HepG2 (cell line): ENCODE data around the gene KCNIP3. TPM values are rescaled to one million over a fixed set of nuclear protein-coding genes. Genes with fewer than 3 reads are reported as not detected.

Source experiments
- ATAC-seq: fragments of 200-7000 bp; cut with Tn5 transposase; 3 replicates; pipeline ENCODE4 v1.9.1; 2020; ENCODE audit warnings: mild to moderate bottlenecking, moderate library complexity
- BruUV-seq: library from RNA; stranded (reverse); fragments of 400-500 nt; replicated peaks from 2 replicates; lab custom pipeline; 2021; lab: Mats Ljungman, UMichigan
- CTCF ChIA-PET: fragments of 300-600 bp; formaldehyde crosslinking; extraction: SDS; loops from one replicate; lab custom pipeline; 2021; ENCODE audit warnings: low total read pairs, inconsistent platforms, low intra/inter-chr PET ratio; lab: Yijun Ruan, JAX
- POLR2A ChIA-PET: fragments of 350-600 bp; sonication (Branson Sonifier 250); formaldehyde crosslinking; loops from one replicate; lab custom pipeline; 2020; ENCODE audit warnings: antibody characterized with exemption, inconsistent platforms; lab: Yijun Ruan, JAX
- DNase-seq: peaks from one replicate; pipeline ENCODE4 v3.0.0-alpha.2; 2015; ENCODE audit warnings: low spot score
- FAIRE-seq: peaks from 3 replicates; lab custom pipeline; 2011; peaks lifted over from hg19 to GRCh38; lab: Jason Lieb, UNC
- H2AFZ ChIP-seq: one replicate; pipeline ENCODE4 v1.6.1; 2011; ENCODE audit warnings: low read length, inconsistent platforms
- H3K27ac ChIP-seq: fragments of 300-600 bp; 3 replicates; pipeline ENCODE4 v1.8.0; 2011; ENCODE audit warnings: mixed run types, mild to moderate bottlenecking, mixed read lengths, low read length, inconsistent platforms; ENCODE audit not compliant: insufficient read depth; ENCODE audit errors: extremely low read length
- H3K27me3 ChIP-seq, 2 experiments: fragments of 200-600 bp in 1 of 2; 2 replicates in 1 of 2; 3 replicates in 1 of 2; pipeline versions ENCODE4 v1.6.0 to v1.8.0; 2011; ENCODE audit warnings: low read length in 2 of 2, mild to moderate bottlenecking in 2 of 2, moderate library complexity in 2 of 2, inconsistent platforms in 1 of 2; ENCODE audit not compliant: insufficient read depth in 2 of 2, control insufficient read depth in 1 of 2
- H3K36me3 ChIP-seq, 2 experiments: fragments of 200-600 bp in 1 of 2; replicated peaks in 1 of 2; 2 replicates in 1 of 2; 3 replicates in 1 of 2; pipeline versions ENCODE4 v1.5.1 to v1.8.0; 2011; ENCODE audit warnings: low read length in 2 of 2, inconsistent platforms in 1 of 2; ENCODE audit not compliant: insufficient read depth in 2 of 2, control insufficient read depth in 1 of 2
- H3K4me1 ChIP-seq: 2 replicates; pipeline ENCODE4 v1.5.1; 2012; ENCODE audit warnings: low read length, inconsistent platforms; ENCODE audit not compliant: insufficient read depth
- H3K4me2 ChIP-seq: 2 replicates; pipeline ENCODE4 v1.6.0; 2011; ENCODE audit warnings: low read depth, low read length, inconsistent platforms
- H3K4me3 ChIP-seq, 3 experiments: fragments of 200-600 bp in 1 of 3; sonication (generic), shearing (Covaris generic) in 1 of 3; replicated peaks in 1 of 3; 2 replicates each; pipeline ENCODE4 v1.5.1; 2011 to 2016; ENCODE audit warnings: low read length in 3 of 3, inconsistent platforms in 2 of 3, low read depth in 2 of 3, mild to moderate bottlenecking in 2 of 3, control low read depth in 1 of 3, mixed read lengths in 1 of 3; ENCODE audit not compliant: insufficient read depth in 1 of 3
- H3K79me2 ChIP-seq: one replicate; pipeline ENCODE4 v1.6.1; 2011; ENCODE audit warnings: low read length, inconsistent platforms; ENCODE audit not compliant: insufficient read depth
- H3K9ac ChIP-seq: 2 replicates; pipeline ENCODE4 v1.6.0; 2011; ENCODE audit warnings: mild to moderate bottlenecking, low read depth, low read length, inconsistent platforms; ENCODE audit not compliant: insufficient read depth
- H3K9me3 ChIP-seq: 2 replicates; pipeline ENCODE4 v1.5.1; 2012; ENCODE audit warnings: mild to moderate bottlenecking, low read length
- H4K20me1 ChIP-seq: 2 replicates; pipeline ENCODE4 v1.6.0; 2011; ENCODE audit warnings: inconsistent platforms, mild to moderate bottlenecking, low read length, moderate library complexity; ENCODE audit not compliant: insufficient read depth
- ATRX ChIP-seq: sonication (generic); formaldehyde crosslinking; IDR thresholded peaks from 2 replicates; pipeline ENCODE4 v1.4.0; 2020; ENCODE audit warnings: missing genetic modification reagents, borderline replicate concordance
- MXD1 ChIP-seq: sonication (generic); formaldehyde crosslinking; IDR thresholded peaks from 2 replicates; pipeline ENCODE4 v1.4.0; 2020; ENCODE audit warnings: mild to moderate bottlenecking, missing genetic modification reagents
- PAWR ChIP-seq: sonication (generic); formaldehyde crosslinking; IDR thresholded peaks from 2 replicates; pipeline ENCODE4 v1.4.0; 2020; ENCODE audit warnings: missing genetic modification reagents, mild to moderate bottlenecking, borderline replicate concordance
- PHF21A ChIP-seq: sonication (generic); formaldehyde crosslinking; IDR thresholded peaks from 2 replicates; pipeline ENCODE4 v1.5.0; 2020; ENCODE audit warnings: mild to moderate bottlenecking, missing genetic modification reagents
- POLR2AphosphoS5 ChIP-seq: IDR thresholded peaks from 2 replicates; pipeline ENCODE4 v1.6.1; 2012; ENCODE audit warnings: low read depth, low read length
- SNAPC4 ChIP-seq: sonication (generic); formaldehyde crosslinking; IDR thresholded peaks from 2 replicates; pipeline ENCODE4 v1.4.0; 2020; ENCODE audit warnings: mild to moderate bottlenecking, missing genetic modification reagents
- WGBS: methylation state at CpG from one replicate; pipeline ENCODE4 v1.1.6; 2017; ENCODE audit warnings: low lambda C conversion rate; 5-methylcytosine and 5-hydroxymethylcytosine counted together
- in situ Hi-C: cut with HindIII; loops from 2 replicates; pipeline ENCODE4 v1.10.0; 2017; ENCODE audit warnings: low pct_unique_long_range_greater_than_20kb; ENCODE audit not compliant: extremely low pct_ligation_motif_present
- intact Hi-C: fragments of 100-400 bp; cut with micrococcal nuclease; formaldehyde crosslinking; loops from one replicate; pipeline ENCODE4 v1.10.0; 2022; ENCODE audit not compliant: unreplicated experiment
- polyA plus RNA-seq, 8 experiments: library from polyadenylated mRNA; depleted of rRNA in 3 of 8; stranded (reverse) in 7 of 8; unstranded in 1 of 8; fragments of >200 nt; fragmentation: Illumina TruSeq in 4 of 8; extraction: Trizol in 4 of 8; gene quantifications; 2 replicates each; pipeline versions ENCODE4 v1.2.1 to v1.2.3, GENCODE V29; 2011 to 2016; ENCODE audit warnings: low read depth in 4 of 8, missing spikeins in 1 of 8, mixed read lengths in 1 of 8; ENCODE audit not compliant: insufficient read depth in 1 of 8
- total RNA-seq, 5 experiments: library from RNA; depleted of rRNA; stranded (reverse); fragments of >200 nt; fragmentation: Illumina TruSeq; extraction: Trizol; gene quantifications; 2 replicates each; pipeline ENCODE4 v1.2.3, GENCODE V29; 2016; ENCODE audit warnings: low read depth in 1 of 5
- TF ChIP-seq, protein P1 (sequence below): IDR thresholded peaks from 2 replicates; pipeline ENCODE4 v1.6.1; 2012; ENCODE audit warnings: inconsistent platforms

The KCNIP3 gene
- total and polyA plus RNA-seq, 2 of the 13 experiments (the other 11 are each of a cell fraction or from before 2014, with no cell fraction given), result not detected

DNA sequence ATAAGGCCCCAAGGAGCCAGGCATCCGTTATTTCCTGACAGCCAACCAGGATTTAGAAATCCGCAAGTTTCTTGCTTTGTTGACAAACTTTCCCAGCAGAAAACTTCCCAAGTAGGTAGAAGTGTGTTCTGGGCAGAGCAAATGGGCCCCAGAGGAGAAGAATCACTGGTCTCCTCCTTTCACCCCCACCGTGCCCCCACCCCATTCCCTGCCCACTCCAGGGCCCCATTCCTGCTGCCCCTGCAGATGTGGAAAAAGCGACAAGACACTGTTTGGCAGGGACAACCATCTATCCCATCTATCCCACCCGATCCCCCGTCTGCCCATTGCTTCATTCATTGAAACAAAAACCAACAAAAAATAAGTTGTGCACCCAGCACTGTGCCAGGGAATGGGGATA lies 95.2 kb downstream of the KCNIP3 start:
- FAIRE-seq, result no peak
- Histone ChIP-seq H3K4me3 (peak overlapping the region in 1 of 3 experiments; percentile 8; a peak in 1 of 6 replicates), H3K36me3 (no peaks in the 10 kb centered on the region), H2AFZ (no peak overlapping the region), H3K4me2 (peak overlapping the region; percentile 79), H4K20me1 (no peaks in the 10 kb centered on the region), H3K9me3 (no peaks in the 10 kb centered on the region), H3K27ac (peak overlapping the region; percentile 60), H3K27me3 (no peaks in the 10 kb centered on the region), H3K9ac (peak overlapping the region; percentile 18; the same call in 1 of the 2 replicates), H3K79me2 (no peaks in the 10 kb centered on the region), H3K4me1 (peaks cover 44% of the 10 kb centered on the region)
- 43% methylated on average over 6 of the region's 6 CpGs for WGBS
- no peak for TF ChIP-seq PAWR
- 0 out of 2 replicates have a peak, but pooled peaks have one; percentile 12 for TF ChIP-seq MXD1 (CRISPR knock-in tag)
- TF ChIP-seq, protein P1, sequence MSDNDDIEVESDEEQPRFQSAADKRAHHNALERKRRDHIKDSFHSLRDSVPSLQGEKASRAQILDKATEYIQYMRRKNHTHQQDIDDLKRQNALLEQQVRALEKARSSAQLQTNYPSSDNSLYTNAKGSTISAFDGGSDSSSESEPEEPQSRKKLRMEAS, result 0 out of 2 replicates have a peak, but pooled peaks have one; percentile 14
- TF ChIP-seq ATRX (CRISPR knock-in tag), result no peak
- TF ChIP-seq PHF21A, result 0 out of 2 replicates have a peak, but pooled peaks have one; percentile 2
- no peak for TF ChIP-seq POLR2AphosphoS5
- TF ChIP-seq SNAPC4 (CRISPR knock-in tag), result peak; percentile 25; the same call in 1 of the 2 replicates
- DNase-seq, result no peak
- no peak for ATAC-seq
- in situ Hi-C loops, result no loop called here
- ChIA-PET POLR2A (interaction anchor here (0.9 to 7.7 kb wide), 3 partner anchors 9 to 227 kb away, joined by 5 to 110 read pairs (median 5); partner anchors contain the start of genes FAHD2A and ZNF2), CTCF (interaction anchor here (0.9 kb wide), 1 partner anchor 10 kb away, joined by 3 read pairs; the partner anchor contains the start of gene FAHD2A)
- intact Hi-C loops, result no loop called here
- no TSS peak for BruUV-seq
